Gastroesophageal sphincter (tissue), 3 donors: ENCODE data around the gene ABCC9.
"Not testable (repeated sequence)": the region's sequence is repeated elsewhere in the genome, so short reads cannot be mapped to it uniquely, and the experiment has no call there.

Experiments
- CTCF ChIP-seq, 4 experiments: fragments of 200-600 bp in 2 of 4; fragments of 450-650 bp in 2 of 4; sonication (generic) in 1 of 4; IDR thresholded peaks; one replicate each; pipeline ENCODE4 v1.5.1; 2017 to 2019; ENCODE audit warnings: antibody characterized with exemption in 4 of 4, mild to moderate bottlenecking in 2 of 4, moderate library complexity in 2 of 4
- POLR2A ChIP-seq, 2 donors: fragments of 450-650 bp; IDR thresholded peaks; one replicate each; pipeline ENCODE4 v1.6.1; 2017; ENCODE audit warnings: antibody characterized with exemption in 2 of 2, mild to moderate bottlenecking in 2 of 2, moderate library complexity in 1 of 2
- POLR2AphosphoS5 ChIP-seq: sonication (generic); formaldehyde crosslinking; IDR thresholded peaks from one replicate; pipeline ENCODE4 v1.6.1; 2017; ENCODE audit warnings: antibody characterized with exemption

- TF ChIP-seq CTCF (IDR thresholded peaks at IDR 0.05); POLR2A (IDR thresholded peaks at IDR 0.05); POLR2AphosphoS5: not testable (repeated sequence)
These were observed 41.7 kb downstream of the ABCC9 start for GRCh38 chr12:21899532-21899931.
